ENCODE results near the gene TMEM259. TPM values are rescaled to one million over a fixed set of nuclear protein-coding genes. Genes with fewer than 3 reads are reported as not detected.

Gene TMEM259
- total and polyA plus RNA-seq, 8 donors, result 59.7 to 536 (median 238) TPM

DNA sequence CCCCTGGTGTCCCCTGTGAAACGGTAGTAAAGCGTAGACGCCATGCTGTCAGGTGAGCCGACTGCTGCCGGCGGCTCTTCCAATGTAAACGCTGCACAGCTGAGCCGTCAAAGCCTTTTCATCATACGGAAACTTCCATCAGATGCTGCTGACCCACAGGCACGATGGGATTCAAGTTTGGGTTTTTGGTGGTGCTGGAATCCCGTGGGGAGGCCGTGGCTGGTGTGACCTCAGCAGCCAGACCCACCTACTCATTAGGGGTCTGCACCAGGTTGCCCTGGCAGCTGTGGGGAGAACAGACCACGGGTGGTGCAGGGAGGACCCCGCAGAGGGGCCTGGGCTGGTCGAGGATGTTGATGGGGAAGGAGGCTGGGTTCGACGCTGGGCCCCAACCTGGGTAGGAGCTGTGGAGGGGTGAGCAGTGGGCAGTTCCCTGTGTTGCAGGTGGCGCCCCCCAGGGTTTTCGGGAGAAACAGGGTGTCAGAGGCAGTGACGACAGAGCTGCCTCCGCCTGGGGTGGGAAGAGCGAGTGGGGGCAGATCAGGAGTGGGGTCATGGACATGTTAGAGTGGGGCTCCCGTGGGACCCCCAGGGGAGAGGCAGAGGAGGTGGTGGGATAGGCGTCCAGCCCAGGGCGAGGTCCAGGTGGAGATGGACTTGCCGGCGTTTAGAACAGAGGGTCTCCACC is 14.1 kb downstream of the TMEM259 start:
- H3K27ac ChIP-seq, result no peak overlapping the region
- DNase-seq, result no peak
- H3K27me3 ChIP-seq, result peaks cover 0 to 29% (median 16%) of the 10 kb centered on the region in 3 donors
- H3K4me3 ChIP-seq, result no peak overlapping the region
- TF ChIP-seq POLR2AphosphoS5 (IDR thresholded peaks at IDR 0.05) (no peak), POLR2A (IDR thresholded peaks at IDR 0.05) (no peak), CTCF (IDR thresholded peaks at IDR 0.05) (no peak), EP300 (IDR thresholded peaks at IDR 0.05) (no peak)
- H3K36me3 ChIP-seq, result peaks cover 23 to 39% (median 34%) of the 10 kb centered on the region in 4 donors
- peaks cover 0 to 8% (median 4%) of the 10 kb centered on the region in 4 donors for H3K4me1 ChIP-seq
- intact Hi-C loops (cut with DNase I; ENCODE audit: low total_unique reads), result no loop called here
- H3K9me3 ChIP-seq, result no peaks in the 10 kb centered on the region
- WGBS, 5 donors, result 63 to 80% (median 68%) methylated on average over 20 to 27 of the region's 27 CpGs

DNA sequence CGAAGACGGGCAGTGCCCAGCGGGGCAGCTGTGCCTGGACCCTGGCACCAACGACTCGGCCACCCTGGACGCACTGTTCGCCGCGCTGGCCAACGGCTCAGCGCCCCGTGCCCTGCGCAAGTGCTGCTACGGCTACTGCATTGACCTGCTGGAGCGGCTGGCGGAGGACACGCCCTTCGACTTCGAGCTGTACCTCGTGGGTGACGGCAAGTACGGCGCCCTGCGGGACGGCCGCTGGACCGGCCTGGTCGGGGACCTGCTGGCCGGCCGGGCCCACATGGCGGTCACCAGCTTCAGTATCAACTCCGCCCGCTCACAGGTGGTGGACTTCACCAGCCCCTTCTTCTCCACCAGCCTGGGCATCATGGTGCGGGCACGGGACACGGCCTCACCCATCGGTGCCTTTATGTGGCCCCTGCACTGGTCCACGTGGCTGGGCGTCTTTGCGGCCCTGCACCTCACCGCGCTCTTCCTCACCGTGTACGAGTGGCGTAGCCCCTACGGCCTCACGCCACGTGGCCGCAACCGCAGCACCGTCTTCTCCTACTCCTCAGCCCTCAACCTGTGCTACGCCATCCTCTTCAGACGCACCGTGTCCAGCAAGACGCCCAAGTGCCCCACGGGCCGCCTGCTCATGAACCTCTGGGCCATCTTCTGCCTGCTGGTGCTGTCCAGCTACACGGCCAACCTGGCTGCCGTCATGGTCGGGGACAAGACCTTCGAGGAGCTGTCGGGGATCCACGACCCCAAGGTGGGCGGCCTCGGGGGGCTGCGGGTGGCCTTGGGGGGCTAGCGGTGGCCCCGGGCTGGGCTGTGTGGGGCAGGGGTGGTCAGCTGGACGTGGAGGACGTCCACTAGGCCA is 15.9 kb downstream of the TMEM259 start:
- Histone ChIP-seq H3K9me3 (no peaks in the 10 kb centered on the region), H3K27ac (no peak overlapping the region), H3K36me3 (peaks cover 5 to 20% (median 16%) of the 10 kb centered on the region in 4 donors), H3K27me3 (peaks cover 8 to 47% (median 33%) of the 10 kb centered on the region in 3 donors), H3K4me3 (no peak overlapping the region), H3K4me1 (peaks cover 8 to 24% (median 20%) of the 10 kb centered on the region in 4 donors)
- no peak for TF ChIP-seq POLR2A (IDR thresholded peaks at IDR 0.05)
- TF ChIP-seq CTCF (IDR thresholded peaks at IDR 0.05), result no peak
- TF ChIP-seq EP300 (IDR thresholded peaks at IDR 0.05), result no peak
- no peak for TF ChIP-seq POLR2AphosphoS5 (IDR thresholded peaks at IDR 0.05)
- DNase-seq, result no peak
- 86 to 91% (median 89%) methylated on average over 61 to 70 of the region's 70 CpGs for WGBS, 5 donors
- intact Hi-C loops (cut with DNase I; ENCODE audit: low total_unique reads), result no loop called here

DNA sequence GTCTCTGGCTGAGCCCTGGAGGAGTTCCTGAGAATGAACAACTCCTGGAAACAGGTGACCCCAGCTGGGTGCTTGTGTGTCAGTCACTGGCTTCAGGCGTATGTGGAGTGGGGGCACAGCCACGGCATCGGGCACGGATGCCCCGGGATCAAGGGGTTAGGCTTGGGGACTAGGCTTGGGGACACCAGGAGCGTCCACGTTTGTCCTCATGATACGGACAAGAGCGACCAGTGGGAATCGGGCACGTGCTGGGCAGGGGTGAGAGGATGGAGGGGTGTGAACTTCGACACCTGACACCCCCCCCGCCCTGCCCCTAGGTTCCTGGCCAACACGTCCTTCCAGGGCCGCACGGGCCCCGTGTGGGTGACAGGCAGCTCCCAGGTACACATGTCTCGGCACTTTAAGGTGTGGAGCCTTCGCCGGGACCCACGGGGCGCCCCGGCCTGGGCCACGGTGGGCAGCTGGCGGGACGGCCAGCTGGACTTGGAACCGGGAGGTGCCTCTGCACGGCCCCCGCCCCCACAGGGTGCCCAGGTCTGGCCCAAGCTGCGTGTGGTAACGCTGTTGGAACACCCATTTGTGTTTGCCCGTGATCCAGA is 16.6 kb downstream of the TMEM259 start:
- intact Hi-C loops (cut with DNase I; ENCODE audit: low total_unique reads), result no loop called here
- Histone ChIP-seq H3K9me3 (no peaks in the 10 kb centered on the region), H3K36me3 (peaks cover 0 to 13% (median 9%) of the 10 kb centered on the region in 4 donors), H3K4me1 (peaks cover 9 to 21% (median 19%) of the 10 kb centered on the region in 4 donors), H3K4me3 (no peak overlapping the region), H3K27me3 (peaks cover 12 to 54% (median 40%) of the 10 kb centered on the region in 3 donors), H3K27ac (no peak overlapping the region)
- WGBS, 5 donors, result 64 to 74% (median 70%) methylated on average over 12 to 32 of the region's 32 CpGs
- DNase-seq, result no peak
- TF ChIP-seq CTCF (IDR thresholded peaks at IDR 0.05) (no peak), POLR2A (IDR thresholded peaks at IDR 0.05) (no peak)

DNA sequence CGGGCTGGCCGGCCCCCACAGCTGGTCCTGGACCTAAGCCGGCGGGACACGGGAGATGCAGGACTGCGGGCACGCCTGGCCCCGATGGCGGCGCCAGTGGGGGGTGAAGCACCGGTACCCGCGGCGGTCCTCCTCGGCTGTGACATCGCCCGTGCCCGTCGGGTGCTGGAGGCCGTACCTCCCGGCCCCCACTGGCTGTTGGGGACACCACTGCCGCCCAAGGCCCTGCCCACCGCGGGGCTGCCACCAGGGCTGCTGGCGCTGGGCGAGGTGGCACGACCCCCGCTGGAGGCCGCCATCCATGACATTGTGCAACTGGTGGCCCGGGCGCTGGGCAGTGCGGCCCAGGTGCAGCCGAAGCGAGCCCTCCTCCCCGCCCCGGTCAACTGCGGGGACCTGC is 17.6 kb downstream of the TMEM259 start:
- peaks cover 0 to 3% (median 0%) of the 10 kb centered on the region in 4 donors for H3K36me3 ChIP-seq
- H3K27ac ChIP-seq, result no peak overlapping the region
- no peak for DNase-seq
- TF ChIP-seq CTCF (IDR thresholded peaks at IDR 0.05) (no peak), POLR2AphosphoS5 (IDR thresholded peaks at IDR 0.05) (no peak), EP300 (IDR thresholded peaks at IDR 0.05) (no peak), POLR2A (IDR thresholded peaks at IDR 0.05) (no peak)
- peaks cover 9 to 21% (median 19%) of the 10 kb centered on the region in 4 donors for H3K4me1 ChIP-seq
- WGBS, 5 donors, result 84 to 91% (median 86%) methylated on average over 5 to 37 of the region's 37 CpGs
- no peaks in the 10 kb centered on the region for H3K9me3 ChIP-seq
- no peak overlapping the region for H3K4me3 ChIP-seq
- H3K27me3 ChIP-seq, result peaks cover 19 to 64% (median 51%) of the 10 kb centered on the region in 3 donors
- intact Hi-C loops (cut with DNase I; ENCODE audit: low total_unique reads), result no loop called here
